GM18951 (cell line): ENCODE data around the gene BRMS1.

Source experiments
- POLR2A ChIP-seq: IDR thresholded peaks from 4 replicates; pipeline ENCODE4 v1.6.1; 2011; ENCODE audit warnings: mild to moderate bottlenecking; ENCODE audit not compliant: insufficient read length, insufficient read depth; ENCODE audit errors: extremely low read depth
- in situ Hi-C: fragments of 300-500 bp; cut with MboI; formaldehyde crosslinking; loops from one replicate; pipeline ENCODE4 v1.12.0; 2022; ENCODE audit warnings: low sequenced_read_pairs, mixed read lengths, inconsistent platforms; ENCODE audit not compliant: unreplicated experiment

The BRMS1 gene

DNA sequence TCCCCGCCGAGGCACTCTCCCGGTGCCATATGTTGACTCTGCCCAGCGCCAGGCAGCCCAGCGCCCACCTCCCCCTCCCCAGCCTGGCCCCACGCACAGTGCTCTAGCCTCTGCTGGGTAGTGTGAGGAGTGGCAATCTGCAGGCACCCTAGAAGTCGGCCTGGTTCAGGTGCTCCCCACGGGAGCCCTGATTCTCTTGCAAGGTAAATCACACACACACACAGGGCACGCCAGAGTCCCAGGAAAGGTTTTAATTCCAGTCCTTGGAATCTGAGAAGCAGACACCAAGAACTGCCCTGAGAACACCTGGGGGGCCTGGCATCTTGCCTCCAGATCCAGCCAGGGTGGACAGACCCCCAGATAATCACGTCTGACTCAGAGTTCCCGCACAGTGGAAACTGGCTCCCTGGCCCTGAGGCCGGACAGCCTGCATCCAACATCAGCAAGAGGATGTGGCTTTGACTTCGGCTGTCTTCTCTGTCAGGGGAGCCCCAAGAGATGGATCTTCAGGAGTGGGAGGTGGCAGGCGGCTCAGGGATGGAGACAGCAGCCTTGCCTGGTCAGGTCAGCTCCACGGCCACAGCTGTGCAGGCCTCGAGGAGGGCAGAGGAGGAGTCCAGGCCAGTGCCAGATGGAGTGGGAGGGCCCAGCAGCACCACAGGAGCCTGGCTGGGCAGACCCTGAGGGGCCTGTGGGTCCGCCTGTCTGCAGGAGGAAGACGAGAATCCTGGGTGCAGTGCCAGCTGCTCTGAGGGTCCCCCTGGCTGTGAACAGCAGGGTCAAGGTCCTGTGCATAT is 7.6 kb downstream of the BRMS1 start:
- in situ Hi-C loops, result no loop called here

GRCh38 chr11:66336234-66337102 is 8.4 kb downstream of the BRMS1 start, which contains the start of gene RIN1:
TSS of gene RIN1 (minus strand) at chr11:66336434. CDS start at chr11:66336402, 32 bp downstream.
- no peak for TF ChIP-seq POLR2A
- in situ Hi-C loops, result no loop called here

More for the DNA sequence above, 7.6 kb downstream of the BRMS1 start:
- no peak for TF ChIP-seq POLR2A

- no peak for TF ChIP-seq POLR2A
- in situ Hi-C loops, result no loop called here
Observed at GRCh38 chr11:66335531-66336233, 9.2 kb downstream of the BRMS1 start.

DNA sequence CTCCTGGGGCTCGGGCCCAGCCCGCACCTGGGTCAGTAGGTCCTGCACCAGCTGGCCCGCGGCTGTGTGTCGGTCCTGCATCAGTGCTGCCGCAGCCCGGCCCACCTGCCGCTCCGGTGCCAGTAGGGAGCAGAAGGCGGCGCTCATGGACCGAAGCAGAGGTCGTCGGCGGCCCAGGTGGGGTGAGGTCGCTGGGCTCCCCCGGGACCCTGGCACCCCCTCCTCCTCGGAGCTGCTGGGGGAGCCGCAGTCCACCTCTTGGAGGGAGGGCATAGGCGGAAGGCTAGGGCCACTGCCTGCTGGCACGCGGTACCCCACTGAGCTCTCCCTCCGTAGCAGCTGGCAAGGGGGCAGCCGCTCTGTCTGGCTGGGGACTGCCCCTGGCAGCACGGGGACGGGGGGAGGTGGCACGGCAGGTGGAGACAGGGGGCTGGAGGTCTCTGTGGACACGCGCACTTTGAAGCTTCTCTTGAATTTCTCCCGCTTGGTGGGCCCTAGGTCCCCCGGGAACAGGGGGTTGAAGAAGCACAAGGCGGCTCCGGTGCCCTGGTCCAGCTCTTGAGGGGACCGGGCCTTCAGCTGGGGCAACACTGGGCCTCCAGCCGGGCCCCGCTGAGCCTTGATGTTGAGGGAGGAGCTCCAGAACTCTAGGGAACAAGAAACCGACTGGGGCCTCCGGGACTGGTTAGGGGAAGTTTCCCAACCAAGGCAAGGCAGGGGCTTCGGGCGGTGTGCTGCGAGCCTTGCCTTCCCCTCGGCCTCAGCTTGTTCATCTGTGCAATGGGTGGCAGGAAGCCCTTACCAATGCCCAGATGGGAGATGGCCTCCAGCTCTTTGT is 10.1 kb downstream of the BRMS1 start:
- no peak for TF ChIP-seq POLR2A
- in situ Hi-C loops, result no loop called here

DNA sequence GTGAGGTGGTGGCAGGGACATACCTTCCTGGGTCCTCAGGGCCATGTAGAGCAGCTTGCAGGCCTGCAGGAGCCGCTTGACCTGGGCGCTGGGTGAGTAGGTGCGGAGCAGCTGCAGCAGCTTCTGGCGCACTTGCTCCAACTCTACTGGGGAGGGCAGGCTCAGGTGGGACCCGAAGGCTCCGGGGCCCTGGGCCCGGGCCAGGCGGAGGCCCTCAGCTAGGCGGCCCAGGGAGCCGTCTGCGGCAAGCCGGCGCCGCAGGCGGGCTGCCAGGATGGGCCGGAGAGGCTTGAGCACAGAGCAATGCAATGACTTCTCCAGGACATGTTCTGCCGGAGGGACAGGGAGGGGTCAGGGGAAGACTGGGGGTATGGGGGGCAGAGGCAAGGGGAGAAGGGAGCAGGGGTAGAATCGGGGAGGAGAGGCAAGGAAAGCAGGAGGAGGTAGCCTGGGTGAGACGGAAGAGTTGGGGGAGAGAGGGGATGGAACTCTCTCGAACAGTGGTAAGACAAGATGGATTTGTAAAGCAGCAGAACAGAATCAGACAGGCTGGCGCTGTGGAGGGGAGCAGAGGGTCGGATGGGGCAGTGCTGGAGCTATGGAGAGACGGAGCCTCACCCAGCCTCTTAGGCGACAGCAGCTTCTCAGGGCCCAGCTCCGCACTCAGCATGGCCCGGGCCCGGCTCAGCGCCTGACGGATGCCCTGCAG is 10.9 kb downstream of the BRMS1 start:
- TF ChIP-seq POLR2A, result no peak
- in situ Hi-C loops, result no loop called here

DNA sequence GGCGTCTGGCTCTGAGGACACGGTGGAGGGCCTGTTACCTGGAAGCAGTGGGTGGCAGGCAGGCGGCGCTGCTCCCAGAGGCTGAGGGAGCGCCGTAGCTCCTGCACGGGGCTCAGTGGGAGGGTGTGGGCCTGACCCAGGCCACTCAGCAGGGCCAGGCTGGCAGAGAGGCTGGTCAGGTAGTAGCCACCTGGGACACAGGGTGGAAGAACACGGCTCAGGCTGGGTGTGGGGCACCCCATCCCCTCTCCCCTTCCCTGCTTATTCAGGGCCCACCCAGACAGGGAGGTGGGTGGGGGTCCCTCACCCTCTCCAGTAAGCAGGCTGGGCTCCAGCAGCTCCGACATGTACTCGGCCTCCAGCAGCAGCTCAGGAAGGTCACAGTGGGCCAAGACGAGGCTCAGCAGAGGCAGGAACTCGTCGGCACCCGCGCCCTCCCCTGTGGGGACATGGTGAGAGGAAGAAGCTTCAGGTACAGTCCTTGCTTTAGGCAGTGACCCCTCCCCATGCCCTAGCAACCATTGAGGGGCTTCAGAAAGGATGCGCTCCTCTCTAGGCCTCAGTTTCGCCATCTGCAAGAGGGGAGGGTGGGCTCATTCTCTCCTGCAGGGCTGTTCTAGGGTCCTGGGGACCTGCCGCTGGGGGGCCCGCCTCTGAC is 11.6 kb downstream of the BRMS1 start:
- no peak for TF ChIP-seq POLR2A
- in situ Hi-C loops, result no loop called here

GRCh38 chr11:66332371-66333219 is 12.3 kb downstream of the BRMS1 start:
- TF ChIP-seq POLR2A, result no peak
- in situ Hi-C loops, result no loop called here

GRCh38 chr11:66331542-66332370 is 13.1 kb downstream of the BRMS1 start:
- in situ Hi-C loops, result no loop called here
- no peak for TF ChIP-seq POLR2A

- in situ Hi-C loops, result no loop called here
- no peak for TF ChIP-seq POLR2A
Observed at GRCh38 chr11:66330931-66331330, 14.0 kb downstream of the BRMS1 start.

GRCh38 chr11:66329165-66329673 is 15.7 kb downstream of the BRMS1 start:
- TF ChIP-seq POLR2A, result no peak
- in situ Hi-C loops, result no loop called here
